Adipose tissue (tissue), 3 donors: ENCODE measurements around the gene NAT16. TPM values are rescaled to one million over a fixed set of nuclear protein-coding genes. Genes with fewer than 3 reads are reported as not detected.
"Not testable (repeated sequence)": the region's sequence is repeated elsewhere in the genome, so short reads cannot be mapped to it uniquely, and the experiment has no call there.

Source experiments
- H3K27ac ChIP-seq: one replicate; pipeline ENCODE4 v1.5.1; 2013; ENCODE audit warnings: low read depth, low read length
- WGBS, 3 donors: extraction: QIAGEN DNeasy Blood & Tissue Kit; methylation state at CpG; one replicate each; pipeline ENCODE4 v1.1.7; 2013; 5-methylcytosine and 5-hydroxymethylcytosine counted together
- polyA plus RNA-seq, 3 donors: library from polyadenylated mRNA; stranded (reverse); fragments of 200-250 nt; gene quantifications; one replicate each; pipeline ENCODE4 v1.2.3, GENCODE V29; 2013
- donor health status: healthy with polysubstance abuse.
- donor health status: Bipolar disorder and iron deficiency.
- donor health status: healthy.

Gene NAT16
- polyA plus RNA-seq, 3 donors, result 0.35 TPM; not detected in 2

GRCh38 chr7:101205901-101206664, 26.0 kb upstream of the NAT16 start:
- H3K27ac ChIP-seq, result no peak overlapping the region
- 85 to 86% (median 85%) methylated on average over 32 of the region's 32 CpGs for WGBS, 3 donors

GRCh38 chr7:101203740-101204738, 23.9 kb upstream of the NAT16 start:
- 51 to 69% (median 56%) methylated on average over 22 of the region's 22 CpGs for WGBS, 3 donors
- H3K27ac ChIP-seq, result not testable (repeated sequence)

- H3K27ac ChIP-seq, result no peak overlapping the region
- WGBS, 3 donors, result 84 to 91% (median 86%) methylated on average over 5 of the region's 5 CpGs
Measured at GRCh38 chr7:101202603-101202918, 22.5 kb upstream of the NAT16 start.

- WGBS, 3 donors, result 7 to 9% (median 9%) methylated on average over 72 to 75 of the region's 75 CpGs
- no peak overlapping the region for H3K27ac ChIP-seq
Measured at GRCh38 chr7:101201695-101202602, 21.9 kb upstream of the NAT16 start.

GRCh38 chr7:101200862-101201599, 20.9 kb upstream of the NAT16 start, which contains the start of gene MOGAT3:
Gene MOGAT3 (minus strand): TSS chr7:101201036. CDS start chr7:101200854, 182 bp downstream.
- 18 to 35% (median 32%) methylated on average over 18 to 21 of the region's 21 CpGs for WGBS, 3 donors
- H3K27ac ChIP-seq, result no peak within 1 kb of the TSS

GRCh38 chr7:101200504-101200861, 20.4 kb upstream of the NAT16 start:
- WGBS, 3 donors, result 79 to 85% (median 82%) methylated on average over 2 of the region's 2 CpGs
- no peak overlapping the region for H3K27ac ChIP-seq

- WGBS, 3 donors, result 85 to 92% (median 90%) methylated on average over 10 of the region's 10 CpGs
Measured at GRCh38 chr7:101199522-101199921, 19.4 kb upstream of the NAT16 start.

GRCh38 chr7:101198476-101198875, 18.4 kb upstream of the NAT16 start:
- 69 to 73% (median 72%) methylated on average over 14 of the region's 14 CpGs for WGBS, 3 donors

More at GRCh38 chr7:101199522-101199921, 19.4 kb upstream of the NAT16 start:
- not testable (repeated sequence) for H3K27ac ChIP-seq

GRCh38 chr7:101197991-101198390, 17.9 kb upstream of the NAT16 start:
- 70 to 74% (median 70%) methylated on average over 21 of the region's 21 CpGs for WGBS, 3 donors
- H3K27ac ChIP-seq, result no peak overlapping the region

More at GRCh38 chr7:101198476-101198875, 18.4 kb upstream of the NAT16 start:
- no peak overlapping the region for H3K27ac ChIP-seq

GRCh38 chr7:101195884-101196283, 15.8 kb upstream of the NAT16 start:
- H3K27ac ChIP-seq, result no peak overlapping the region
- 81 to 86% (median 84%) methylated on average over 17 of the region's 17 CpGs for WGBS, 3 donors

GRCh38 chr7:101189109-101189508, 9.0 kb upstream of the NAT16 start:
- WGBS, 3 donors, result 77 to 85% (median 79%) methylated on average over 8 of the region's 8 CpGs

GRCh38 chr7:101186844-101187428, 6.8 kb upstream of the NAT16 start:
- WGBS, 3 donors, result 75 to 88% (median 78%) methylated on average over 4 of the region's 4 CpGs
- no peak overlapping the region for H3K27ac ChIP-seq

More at GRCh38 chr7:101189109-101189508, 9.0 kb upstream of the NAT16 start:
- no peak overlapping the region for H3K27ac ChIP-seq

- H3K27ac ChIP-seq, result no peak overlapping the region
- 47 to 72% (median 68%) methylated on average over 6 of the region's 6 CpGs for WGBS, 3 donors
Measured at GRCh38 chr7:101186194-101186593, 6.1 kb upstream of the NAT16 start.

GRCh38 chr7:101185258-101185839, 5.3 kb upstream of the NAT16 start:
- WGBS, 3 donors, result 45 to 56% (median 56%) methylated on average over 5 of the region's 5 CpGs
- H3K27ac ChIP-seq, result no peak overlapping the region

- 2 to 5% (median 2%) methylated on average over 23 to 27 of the region's 27 CpGs for whole genome bisulfite sequencing, 3 donors
- no peak overlapping the region for H3K27ac ChIP-seq
Measured at GRCh38 chr7:101179713-101180112, 380 bp downstream of the NAT16 start.

GRCh38 chr7:101179117-101179516, 976 bp downstream of the NAT16 start:
- WGBS, 3 donors, result 2% methylated on average over 19 to 20 of the region's 20 CpGs
- H3K27ac ChIP-seq, result no peak overlapping the region

GRCh38 chr7:101177644-101178043, 2.4 kb downstream of the NAT16 start:
- 66 to 75% (median 73%) methylated on average over 2 of the region's 2 CpGs for WGBS, 3 donors
- H3K27ac ChIP-seq, result no peak overlapping the region
